Forelimb muscle (tissue), 1 donor: ENCODE data around the gene KCNF1. TPM values are rescaled to one million over a fixed set of nuclear protein-coding genes. Genes with fewer than 3 reads are reported as not detected.

Experiments used
- DNase-seq: peaks from one replicate; pipeline ENCODE4 v3.0.0-alpha.2; 2013; ENCODE audit warnings: low read depth
- polyA plus RNA-seq: library from polyadenylated mRNA; unstranded; fragments of 120-200 nt; gene quantifications from one replicate; pipeline ENCODE4 v1.2.1, GENCODE V29; 2013; ENCODE audit not compliant: insufficient read length

KCNF1 gene
- polyA plus RNA-seq, 1 donor, result 3.8 TPM

GRCh38 chr2:10879624-10880585 lies 31.8 kb upstream of the KCNF1 start:
- no peak for DNase-seq

DNA sequence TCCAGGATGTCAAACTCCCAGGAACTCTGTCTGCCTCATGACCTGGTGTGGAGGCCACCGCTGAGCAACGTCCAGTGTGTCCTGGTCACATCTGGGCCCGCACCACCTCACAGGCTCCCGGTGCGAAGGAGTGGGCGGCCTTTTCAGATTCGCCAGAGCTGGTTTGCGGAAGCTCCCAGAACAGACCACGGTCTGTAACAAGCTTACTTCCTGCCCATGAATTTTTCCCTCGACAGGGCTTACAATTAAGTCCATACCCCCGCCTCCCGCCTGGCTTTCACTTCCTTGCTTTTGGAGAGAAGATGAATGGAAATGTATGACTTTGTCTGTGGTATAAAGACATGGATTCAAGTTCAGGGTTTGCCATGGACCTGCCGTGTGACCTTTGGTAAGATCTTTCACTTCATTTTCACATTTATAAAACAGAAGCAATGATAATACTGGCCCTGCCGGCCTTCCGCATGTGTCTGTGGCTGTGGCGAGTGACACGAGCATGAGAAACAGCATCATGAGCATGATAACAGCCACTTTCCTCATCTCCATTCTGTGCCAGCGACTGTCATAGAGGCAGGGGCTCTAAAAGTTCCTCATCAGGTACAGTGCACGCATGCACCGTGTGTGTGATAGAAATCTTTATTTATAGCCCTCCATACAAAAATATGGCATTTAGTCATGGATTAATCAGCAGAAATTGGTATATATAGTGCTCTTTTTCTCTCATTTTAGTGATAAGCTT lies 31.0 kb upstream of the KCNF1 start:
- DNase-seq, result no peak

DNA sequence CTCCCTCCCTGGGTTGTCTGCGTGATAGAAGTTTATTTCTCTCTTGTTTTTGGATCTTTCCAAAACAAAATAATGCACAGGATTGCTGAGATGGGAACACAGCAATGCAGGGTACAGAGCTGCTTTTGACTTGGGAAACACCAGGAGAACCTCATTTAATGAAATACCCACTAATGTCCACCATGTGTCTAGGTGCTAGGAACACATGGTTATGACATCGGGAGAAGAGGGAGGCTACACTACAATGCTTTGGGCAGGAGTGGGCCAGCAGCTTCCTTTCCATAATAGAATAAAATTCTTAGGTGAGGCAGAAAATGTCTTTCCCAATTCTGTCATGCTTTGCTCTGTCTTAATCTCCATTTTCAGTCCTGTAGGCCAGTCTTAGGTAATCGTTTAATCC lies 29.2 kb upstream of the KCNF1 start:
- DNase-seq, result no peak

GRCh38 chr2:10883066-10883465 lies 28.7 kb upstream of the KCNF1 start:
- no peak for DNase-seq

DNA sequence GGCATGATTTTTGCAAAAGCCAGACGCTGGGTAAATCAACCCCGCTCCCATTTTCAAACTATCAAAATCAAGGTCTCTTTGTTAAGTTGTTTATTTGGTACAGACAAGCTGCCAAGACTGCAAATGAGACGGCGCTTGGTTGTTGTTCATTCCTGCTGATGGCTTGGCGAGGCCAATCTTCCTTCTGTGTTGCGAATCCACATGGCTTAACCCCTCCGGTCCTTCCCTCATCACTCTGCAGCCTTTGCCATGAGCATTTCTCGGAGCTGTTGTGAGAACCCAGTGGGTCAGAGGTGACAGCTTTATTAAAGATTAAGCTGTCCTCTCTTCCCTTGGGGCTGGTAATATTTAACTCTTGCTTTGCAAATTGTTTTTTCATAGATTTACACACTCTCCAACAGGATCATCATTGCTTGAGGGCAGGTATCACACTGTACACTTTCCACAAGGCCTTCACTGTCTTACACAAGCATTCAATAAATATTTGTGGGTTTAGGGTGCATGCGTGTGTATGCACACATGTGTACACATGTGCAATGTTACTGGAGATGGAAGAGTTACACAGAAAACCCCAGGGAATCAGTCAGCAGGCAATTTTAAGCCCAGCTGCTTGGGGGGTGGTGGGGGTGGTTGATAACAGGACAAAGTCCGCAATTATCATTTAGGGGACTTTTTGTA lies 27.8 kb upstream of the KCNF1 start:
- DNase-seq, result no peak

DNA sequence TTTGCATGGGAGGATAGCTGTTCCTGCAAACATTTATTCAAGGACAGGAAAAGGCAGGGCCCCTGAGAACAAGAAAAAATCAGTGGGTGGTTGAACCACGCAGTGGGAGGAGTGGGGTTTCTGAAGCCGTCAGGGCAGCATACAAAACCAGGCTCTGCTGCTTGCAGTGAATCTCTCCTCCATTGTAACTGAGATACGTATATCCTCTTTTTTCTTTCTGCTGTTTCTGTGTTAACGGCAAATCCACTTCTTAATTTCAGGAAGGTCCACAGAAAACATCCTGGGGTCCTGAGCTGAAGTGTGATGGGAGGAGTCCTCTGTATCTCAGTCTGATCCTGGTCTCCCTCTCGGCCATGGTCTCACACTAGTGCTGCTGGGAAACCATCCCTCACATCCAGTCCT lies 27.2 kb upstream of the KCNF1 start:
- DNase-seq, result no peak

GRCh38 chr2:10885094-10885860 lies 26.5 kb upstream of the KCNF1 start:
- DNase-seq, result no peak

GRCh38 chr2:10887476-10887875 lies 24.3 kb upstream of the KCNF1 start:
- no peak for DNase-seq

- no peak for DNase-seq
These were observed 22.0 kb upstream of the KCNF1 start for GRCh38 chr2:10889651-10890215.

- DNase-seq, result no peak
These were observed 20.9 kb upstream of the KCNF1 start for GRCh38 chr2:10890706-10891270.

GRCh38 chr2:10891390-10891789 lies 20.3 kb upstream of the KCNF1 start:
- DNase-seq, result no peak

DNA sequence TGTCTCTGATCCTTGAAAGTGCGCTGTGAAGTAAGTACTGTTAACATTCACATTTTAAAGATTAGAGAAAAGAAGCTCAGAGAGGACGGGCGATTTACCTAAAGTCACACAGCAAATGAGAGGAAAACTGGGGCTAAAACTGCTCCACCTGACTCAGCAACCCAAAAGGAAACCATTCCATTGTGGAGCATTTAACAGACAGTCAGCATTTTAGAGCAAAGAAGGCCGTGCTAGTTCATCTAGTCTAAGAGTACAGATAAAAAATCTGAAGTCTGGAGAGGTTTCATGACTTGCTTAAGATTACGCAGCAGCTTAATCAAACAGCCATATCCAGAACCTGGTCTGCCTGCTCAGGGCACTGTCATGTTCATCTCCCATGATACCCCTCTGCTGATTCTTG lies 19.9 kb upstream of the KCNF1 start:
- DNase-seq, result no peak

- no peak for DNase-seq
These were observed 19.4 kb upstream of the KCNF1 start for GRCh38 chr2:10892316-10892715.

GRCh38 chr2:10892796-10893350 lies 18.9 kb upstream of the KCNF1 start:
- no peak for DNase-seq

- DNase-seq, result no peak
These were observed 17.3 kb upstream of the KCNF1 start for GRCh38 chr2:10894264-10894935.

DNA sequence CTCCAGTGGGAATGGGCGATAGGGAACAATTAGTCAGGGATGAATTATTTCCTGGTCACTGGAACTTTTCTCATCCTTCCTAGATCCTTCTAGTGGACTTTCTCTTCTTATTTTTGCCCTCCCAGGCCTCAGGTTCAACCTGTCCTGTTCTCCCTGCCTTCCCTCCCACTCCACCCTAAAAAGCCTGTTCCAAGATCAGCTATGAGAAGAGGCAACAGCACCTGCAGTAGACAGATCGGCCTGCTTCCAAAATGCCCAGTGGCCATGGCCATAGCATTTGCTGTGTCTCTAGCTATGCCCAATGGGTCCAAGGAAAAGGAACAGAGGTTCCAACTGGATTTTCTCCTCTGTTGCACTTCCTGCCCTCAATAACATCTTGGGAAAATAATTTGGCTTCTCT lies 16.5 kb upstream of the KCNF1 start:
- no peak for DNase-seq

DNA sequence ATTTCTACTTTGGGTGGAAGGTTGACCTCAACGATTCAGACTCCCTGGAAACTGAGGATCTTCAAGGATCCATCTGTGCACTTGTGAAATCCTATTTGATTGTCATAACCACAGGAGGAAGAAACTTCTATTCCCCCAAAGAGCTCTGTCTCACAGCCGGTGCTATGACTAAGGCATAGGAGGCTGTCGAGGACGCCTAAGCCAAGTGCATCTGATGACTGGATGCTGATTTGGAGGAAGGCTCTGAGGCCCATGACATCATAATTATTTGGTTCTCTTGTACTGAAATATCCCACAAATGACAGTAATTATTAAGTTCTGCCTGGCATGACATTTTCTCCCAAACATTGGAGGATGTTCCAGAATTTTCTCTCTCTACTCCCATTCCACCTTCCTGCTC lies 13.8 kb upstream of the KCNF1 start:
- DNase-seq, result no peak

GRCh38 chr2:10900216-10901109 lies 11.3 kb upstream of the KCNF1 start:
- no peak for DNase-seq
